ENCODE measurements around the gene GPR61.

GPR61 gene

GRCh38 chr1:109539676-109540075 lies at the start of gene GPR61:
Gene GPR61 (plus strand): TSS chr1:109539872. CDS start chr1:109543023, 3,151 bp downstream.
- no peak for DNase-seq (ENCODE audit: low read depth in 2 of 2)

- peak; percentile 54 to 58 for DNase-seq (ENCODE audit: low read depth in 2 of 2)
Observed at GRCh38 chr1:109490029-109490933, 49.4 kb upstream of the GPR61 start.

GRCh38 chr1:109490934-109491302 lies 48.8 kb upstream of the GPR61 start:
- DNase-seq (ENCODE audit: low read depth in 2 of 2), result no peak

GRCh38 chr1:109491372-109491771 lies 48.3 kb upstream of the GPR61 start:
- no peak for DNase-seq (ENCODE audit: low read depth in 2 of 2)

GRCh38 chr1:109492779-109493178 lies 46.9 kb upstream of the GPR61 start:
- no peak for DNase-seq (ENCODE audit: low read depth in 2 of 2)

- DNase-seq (ENCODE audit: low read depth in 2 of 2), result no peak
Observed at GRCh38 chr1:109493227-109493626, 46.4 kb upstream of the GPR61 start.

- DNase-seq (ENCODE audit: low read depth in 2 of 2), result peak; percentile 82 to 85
Observed at GRCh38 chr1:109493805-109494539, 45.7 kb upstream of the GPR61 start, which contains the start of gene CYB561D1. Gene CYB561D1 (plus strand): TSS chr1:109494094. CDS start chr1:109494140, 46 bp downstream.

GRCh38 chr1:109495738-109496137 lies 43.9 kb upstream of the GPR61 start:
- no peak for DNase-seq (ENCODE audit: low read depth in 2 of 2)

- no peak for DNase-seq (ENCODE audit: low read depth in 2 of 2)
Observed at GRCh38 chr1:109497449-109498160, 42.1 kb upstream of the GPR61 start.

GRCh38 chr1:109498161-109498801 lies 41.4 kb upstream of the GPR61 start:
- DNase-seq (ENCODE audit: low read depth in 2 of 2), result no peak

- no peak for DNase-seq (ENCODE audit: low read depth in 2 of 2)
Observed at GRCh38 chr1:109499081-109499480, 40.6 kb upstream of the GPR61 start.

GRCh38 chr1:109499661-109500536 lies 39.8 kb upstream of the GPR61 start:
- DNase-seq (ENCODE audit: low read depth in 2 of 2), result peak in 1 of 2 donors; percentile 52

GRCh38 chr1:109500941-109501381 lies 38.7 kb upstream of the GPR61 start:
- DNase-seq (ENCODE audit: low read depth in 2 of 2), result no peak

- DNase-seq (ENCODE audit: low read depth in 2 of 2), result no peak
Observed at GRCh38 chr1:109501644-109502363, 37.9 kb upstream of the GPR61 start.

GRCh38 chr1:109502364-109502851 lies 37.3 kb upstream of the GPR61 start:
- no peak for DNase-seq (ENCODE audit: low read depth in 2 of 2)

- no peak for DNase-seq (ENCODE audit: low read depth in 2 of 2)
Observed at GRCh38 chr1:109503935-109504334, 35.7 kb upstream of the GPR61 start.

GRCh38 chr1:109504974-109505373 lies 34.7 kb upstream of the GPR61 start:
- DNase-seq (ENCODE audit: low read depth in 2 of 2), result no peak

GRCh38 chr1:109508001-109508872 lies 31.4 kb upstream of the GPR61 start:
- no peak for DNase-seq (ENCODE audit: low read depth in 2 of 2)

GRCh38 chr1:109508873-109509175 lies 30.8 kb upstream of the GPR61 start:
- no peak for DNase-seq (ENCODE audit: low read depth in 2 of 2)
